Activated CD8-positive, alpha-beta memory T cell treated with anti-CD3 and anti-CD28 coated beads for 48 hours (primary cell): ENCODE results near the gene SPRY1.

Source experiments
- DNase-seq, 3 experiments: peaks; one replicate each; pipeline ENCODE4 v3.0.0-alpha.2; 2020; ENCODE audit warnings: low read depth in 2 of 3, low spot score in 2 of 3

SPRY1 gene

DNA sequence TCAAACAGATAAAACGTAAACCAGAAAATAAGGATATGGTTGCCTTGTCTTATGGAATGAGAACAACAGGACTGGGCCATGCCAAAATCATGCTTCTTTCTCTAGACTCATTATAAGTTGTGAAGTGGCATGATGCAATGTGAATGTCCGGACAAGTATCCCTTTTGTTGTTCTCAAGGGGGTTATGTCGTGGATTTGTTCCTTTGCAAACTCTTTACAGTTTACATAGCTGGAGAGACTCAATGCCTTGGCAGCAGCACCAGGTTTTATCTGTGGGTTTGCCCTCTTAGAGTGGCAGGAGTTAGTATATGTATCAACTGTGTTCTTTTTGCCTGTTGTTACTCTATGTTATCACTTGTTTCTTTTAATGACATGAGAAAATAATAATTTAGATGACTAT lies 41.4 kb downstream of the SPRY1 start:
- DNase-seq, result no peak

DNA sequence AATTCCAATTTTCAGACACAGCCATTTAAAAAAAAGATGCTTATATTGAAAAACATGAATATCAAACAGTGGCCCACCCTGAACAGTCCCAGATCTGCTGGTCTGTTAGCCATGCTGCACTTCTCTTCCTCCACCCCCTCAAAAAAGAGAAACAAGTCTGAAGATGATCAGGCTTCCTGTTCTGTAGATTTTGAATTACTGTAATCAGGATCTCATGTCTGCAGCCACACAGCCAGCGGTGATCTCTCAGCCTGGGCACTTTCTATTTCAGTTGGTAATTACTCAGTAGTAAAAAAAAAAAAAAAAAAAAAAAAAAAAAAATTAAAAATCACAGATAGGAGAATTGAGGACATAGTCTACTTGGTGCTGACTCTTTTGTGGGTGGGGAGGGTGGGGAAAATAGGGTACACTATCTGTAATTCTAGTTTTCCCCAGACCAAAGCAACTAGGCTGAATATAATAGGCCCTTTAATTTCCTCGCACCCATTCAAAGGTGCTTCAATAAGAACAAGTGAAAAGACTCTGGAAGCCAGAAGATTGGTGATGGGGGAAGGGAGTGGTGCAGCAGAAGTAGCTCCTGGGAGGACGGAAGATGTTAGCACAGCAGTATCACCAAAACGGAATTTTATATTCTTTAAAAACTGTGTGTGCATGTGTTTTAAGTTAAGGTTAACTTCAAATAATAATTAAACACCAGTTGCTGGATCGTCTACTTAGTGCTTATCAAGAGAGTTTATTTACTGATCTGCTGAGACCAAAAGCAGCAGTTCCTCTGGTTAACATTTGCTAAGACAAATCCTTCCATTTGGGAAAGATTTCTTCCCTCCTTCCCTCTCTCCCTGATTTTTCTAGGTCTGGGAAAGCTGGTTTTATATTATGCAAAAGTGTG lies 47.0 kb downstream of the SPRY1 start:
- no peak for DNase-seq

DNA sequence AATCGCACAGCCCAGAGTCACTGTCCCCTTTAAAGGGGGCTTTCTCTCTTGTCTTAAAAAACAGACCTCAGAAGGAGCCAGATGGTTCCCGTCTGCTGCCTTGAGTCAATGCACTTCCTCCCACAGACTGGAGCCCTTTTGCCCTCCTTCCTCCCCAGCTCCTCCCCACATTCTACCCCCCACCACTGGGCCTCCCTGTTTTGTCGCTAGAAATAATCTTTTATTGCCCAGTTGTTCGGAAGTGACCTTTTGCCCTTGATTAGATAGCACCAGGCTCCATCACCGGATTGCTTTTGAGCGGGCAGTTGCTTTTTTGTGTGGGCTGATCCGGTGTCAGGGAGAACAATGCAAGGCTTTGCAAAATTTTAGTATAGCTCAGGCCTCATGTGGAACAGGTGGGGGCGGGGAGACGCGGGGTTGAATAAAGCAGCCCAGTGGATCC lies 47.7 kb downstream of the SPRY1 start:
- DNase-seq, result no peak

DNA sequence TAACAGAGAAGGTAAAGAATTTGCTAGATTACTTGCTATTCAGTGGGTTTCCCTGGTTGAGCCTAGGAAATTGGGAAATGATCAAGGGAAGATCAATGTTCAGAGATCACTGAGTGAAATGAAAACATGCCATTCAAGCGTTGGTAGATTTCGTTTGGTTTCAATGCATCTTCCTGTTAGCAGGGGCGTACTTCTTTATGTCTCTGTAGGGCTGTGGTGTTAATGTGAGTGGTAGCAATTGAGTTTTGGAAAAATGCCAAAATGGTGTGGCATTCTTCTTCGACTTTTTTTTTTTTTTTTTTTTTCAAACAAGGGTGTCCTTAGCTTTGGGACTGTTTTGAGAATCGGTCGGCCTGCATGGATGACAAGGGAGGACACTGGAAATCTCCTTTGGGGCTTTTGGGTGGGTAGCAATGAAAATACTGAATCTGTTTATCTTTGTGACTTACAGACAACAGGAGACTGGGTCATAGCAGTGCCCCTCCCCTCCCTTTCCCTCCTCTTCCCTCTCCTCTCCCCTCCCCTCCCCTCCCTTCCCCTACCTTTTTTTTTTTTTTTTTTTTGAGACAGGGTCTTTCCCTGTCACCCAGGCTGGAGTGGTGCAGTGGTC lies 50.4 kb downstream of the SPRY1 start:
- DNase-seq, result no peak

- DNase-seq, result no peak
These were observed 52.8 kb downstream of the SPRY1 start for GRCh38 chr4:123449362-123449761.

DNA sequence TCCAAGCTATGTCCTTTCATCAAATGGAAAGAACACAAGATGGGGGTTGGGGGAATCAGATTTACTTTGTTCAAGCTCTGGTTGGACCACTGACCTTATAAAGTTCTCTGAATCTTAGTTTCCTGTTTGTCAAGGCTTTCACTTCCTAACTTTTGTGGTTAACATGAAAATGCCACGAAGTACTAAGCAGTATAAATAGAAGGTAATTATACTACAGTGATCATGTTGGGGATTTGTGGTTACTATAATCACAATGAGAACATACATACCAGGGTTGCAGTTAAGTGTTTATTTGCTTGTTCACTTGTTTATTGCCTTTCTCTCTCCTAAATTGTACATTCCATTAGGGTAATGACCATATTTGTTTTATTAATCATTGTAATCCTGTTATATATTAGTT lies 53.2 kb downstream of the SPRY1 start:
- DNase-seq, result no peak

DNA sequence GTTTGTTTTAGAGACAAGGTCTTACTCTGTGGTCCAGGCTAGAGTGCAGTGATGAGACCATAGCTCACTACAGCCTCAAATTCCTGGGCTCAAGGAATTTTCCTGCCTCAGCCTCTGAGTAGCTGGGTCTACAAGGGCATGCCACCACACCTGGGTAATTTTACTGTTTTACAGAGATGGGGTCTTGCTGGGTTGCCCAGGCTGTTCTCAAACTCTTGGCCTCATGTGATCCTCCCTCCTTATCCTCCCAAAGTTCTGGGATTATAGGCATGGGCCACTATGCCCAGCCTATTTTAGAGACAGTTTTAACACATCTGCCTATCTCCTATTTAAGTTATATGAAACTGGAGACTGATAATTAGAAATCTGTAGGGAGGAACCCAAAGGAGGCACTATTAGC lies 53.8 kb downstream of the SPRY1 start:
- no peak for DNase-seq

- DNase-seq, result no peak
These were observed 56.0 kb downstream of the SPRY1 start for GRCh38 chr4:123452616-123453015.

GRCh38 chr4:123453061-123453680 lies 56.6 kb downstream of the SPRY1 start:
- DNase-seq, result no peak
